ENCODE results near the gene MPHOSPH10.

GRCh38 chr2:71186973-71187372 is 56.5 kb downstream of the MPHOSPH10 start:
- TF ChIP-seq CTCF (conservative IDR thresholded peaks at IDR 0.05; ENCODE audit: low read depth, low read length) (no peak), EZH2 (IDR thresholded peaks at IDR 0.05; ENCODE audit: low read length, unreplicated experiment) (no peak), EZH2phosphoT487 (IDR thresholded peaks at IDR 0.05; ENCODE audit: borderline replicate concordance, low read length) (no peak)

All from PC-3 (cell line).